ENCODE measurements around the gene KRTAP10-5.
"Not testable (repeated sequence)": the region's sequence is repeated elsewhere in the genome, so short reads cannot be mapped to it uniquely, and the experiment has no call there.

The KRTAP10-5 gene

DNA sequence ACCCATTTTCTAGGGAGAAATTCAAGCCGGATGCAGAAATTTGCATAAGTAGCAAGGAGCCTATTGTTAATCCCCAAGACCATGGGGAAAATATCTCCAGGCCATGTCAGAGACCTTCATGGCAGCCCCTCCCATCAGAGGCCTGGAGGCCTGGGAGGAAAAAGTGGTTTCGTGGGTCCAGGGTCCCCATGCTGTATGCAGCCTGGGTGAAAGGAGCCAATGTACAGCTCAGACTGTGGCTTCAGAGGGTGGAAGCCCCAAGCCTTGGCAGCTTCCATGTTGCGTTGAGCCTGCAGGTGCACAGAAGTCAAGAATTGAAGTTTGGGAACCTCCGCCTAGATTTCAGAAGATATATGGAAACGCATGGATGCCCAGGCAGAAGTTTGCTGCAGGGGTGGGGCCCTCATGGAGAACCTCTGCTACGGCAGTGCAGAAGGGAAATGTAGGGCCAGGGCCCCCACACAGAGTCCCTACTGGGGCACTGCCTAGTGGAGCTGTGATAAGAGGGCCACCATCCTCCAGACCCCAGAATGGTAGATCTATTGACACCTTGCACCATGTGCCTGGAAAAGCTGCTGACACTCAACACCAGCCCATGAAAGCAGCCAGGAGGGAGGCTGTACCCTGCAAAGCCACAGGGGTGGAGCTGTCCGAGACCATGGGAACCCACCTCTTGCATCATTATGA, 29.9 kb upstream of the KRTAP10-5 start:
- POLR2A ChIA-PET; H3K36me3 ChIP-seq (ENCODE audit: control insufficient read depth in 4 of 4, insufficient read depth in 4 of 4, low read length in 3 of 4); H3K27me3 ChIP-seq (replicated peaks in 2 of 5; ENCODE audit: control insufficient read depth in 4 of 5, insufficient read depth in 5 of 5, low read length in 4 of 5); DNase-seq; H3K27ac ChIP-seq (ENCODE audit: insufficient read depth in 1 of 2, low read depth in 1 of 2, low read length in 2 of 2, poor library complexity in 1 of 2, severe bottlenecking in 2 of 2); H3K4me3 ChIP-seq (ENCODE audit: control insufficient read depth in 1 of 7, extremely low read depth in 1 of 7, insufficient read depth in 4 of 7, low read depth in 2 of 7, low read length in 6 of 7); H3K4me1 ChIP-seq (ENCODE audit: control extremely low read depth in 1 of 4, control insufficient read depth in 4 of 4, insufficient read depth in 4 of 4, low read length in 3 of 4): not testable (repeated sequence)
- 100% methylated on average over 2 of the region's 7 CpGs for WGBS (ENCODE audit: insufficient coverage)
- peaks cover 0 to 24% (median 6%) of the 10 kb centered on the region in 5 experiments for H3K9me3 ChIP-seq (ENCODE audit: control extremely low read depth in 1 of 5, control insufficient read depth in 4 of 5, insufficient read depth in 2 of 5, low read depth in 1 of 5, low read length in 4 of 5)
- CTCF ChIA-PET, result interaction anchor here (0.6 kb wide), 1 partner anchor 1087 kb away, joined by 3 read pairs; no protein-coding TSS in a partner anchor

DNA sequence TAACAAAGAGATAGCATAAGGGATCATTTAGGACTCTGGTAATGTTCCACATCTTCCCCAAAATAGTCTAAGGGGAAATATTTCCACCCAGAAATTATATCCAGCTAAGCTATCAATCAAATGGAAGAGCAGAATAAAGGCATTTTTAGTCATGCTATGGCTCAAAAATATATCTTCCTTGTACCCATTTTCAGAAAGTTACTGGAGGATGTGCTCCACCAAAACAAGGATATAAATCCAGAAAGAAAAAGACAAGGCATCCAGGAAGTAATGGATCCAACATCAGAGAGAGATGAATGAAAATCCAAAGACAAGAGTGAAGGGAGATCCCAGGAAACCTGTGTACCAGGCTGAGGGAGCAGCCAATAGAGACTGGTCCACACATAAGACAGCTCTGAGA, 28.8 kb upstream of the KRTAP10-5 start:
- Histone ChIP-seq H3K27me3 (replicated peaks in 2 of 5; ENCODE audit: control insufficient read depth in 4 of 5, insufficient read depth in 5 of 5, low read length in 4 of 5) (peaks cover 0 to 6% (median 2%) of the 10 kb centered on the region in 5 experiments), H3K36me3 (ENCODE audit: control insufficient read depth in 4 of 4, insufficient read depth in 4 of 4, low read length in 3 of 4) (no peaks in the 10 kb centered on the region), H3K9me3 (ENCODE audit: control extremely low read depth in 1 of 5, control insufficient read depth in 4 of 5, insufficient read depth in 2 of 5, low read depth in 1 of 5, low read length in 4 of 5) (peaks cover 0 to 30% (median 10%) of the 10 kb centered on the region in 5 experiments), H3K27ac (ENCODE audit: insufficient read depth in 1 of 2, low read depth in 1 of 2, low read length in 2 of 2, poor library complexity in 1 of 2, severe bottlenecking in 2 of 2) (no peak overlapping the region), H3K4me1 (ENCODE audit: control extremely low read depth in 1 of 4, control insufficient read depth in 4 of 4, insufficient read depth in 4 of 4, low read length in 3 of 4) (no peaks in the 10 kb centered on the region), H3K4me3 (ENCODE audit: control insufficient read depth in 1 of 7, extremely low read depth in 1 of 7, insufficient read depth in 4 of 7, low read depth in 2 of 7, low read length in 6 of 7) (no peak overlapping the region)
- ChIA-PET POLR2A (no interaction called here), CTCF (no interaction called here)
- DNase-seq, result no peak

DNA sequence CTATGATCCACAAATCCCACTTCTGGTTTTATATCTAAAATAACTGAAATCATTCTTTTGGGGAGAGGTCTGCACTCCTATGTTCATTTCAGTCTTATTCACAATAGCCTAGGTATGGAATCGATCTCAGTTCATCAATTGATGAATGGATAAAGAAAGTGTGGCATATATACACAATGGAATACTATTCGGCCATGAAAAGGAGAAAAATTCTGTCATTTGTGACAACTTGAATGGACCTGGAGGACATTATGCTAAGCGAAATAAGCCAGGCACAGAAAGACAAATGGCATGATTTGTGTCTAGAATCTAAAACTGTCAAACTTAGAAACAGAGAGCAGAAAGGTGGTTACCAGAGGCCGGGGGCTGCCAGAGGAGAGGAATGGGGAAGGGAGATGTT, 26.1 kb upstream of the KRTAP10-5 start:
- Histone ChIP-seq H3K27me3 (replicated peaks in 2 of 5; ENCODE audit: control insufficient read depth in 4 of 5, insufficient read depth in 5 of 5, low read length in 4 of 5) (peaks cover 0 to 13% (median 5%) of the 10 kb centered on the region in 5 experiments), H3K4me3 (ENCODE audit: control insufficient read depth in 1 of 7, extremely low read depth in 1 of 7, insufficient read depth in 4 of 7, low read depth in 2 of 7, low read length in 6 of 7) (no peak overlapping the region), H3K9me3 (ENCODE audit: control extremely low read depth in 1 of 5, control insufficient read depth in 4 of 5, insufficient read depth in 2 of 5, low read depth in 1 of 5, low read length in 4 of 5) (peaks cover 0 to 31% (median 8%) of the 10 kb centered on the region in 5 experiments), H3K4me1 (ENCODE audit: control extremely low read depth in 1 of 4, control insufficient read depth in 4 of 4, insufficient read depth in 4 of 4, low read length in 3 of 4) (no peaks in the 10 kb centered on the region), H3K27ac (ENCODE audit: insufficient read depth in 1 of 2, low read depth in 1 of 2, low read length in 2 of 2, poor library complexity in 1 of 2, severe bottlenecking in 2 of 2) (no peak overlapping the region), H3K36me3 (ENCODE audit: control insufficient read depth in 4 of 4, insufficient read depth in 4 of 4, low read length in 3 of 4) (no peaks in the 10 kb centered on the region)
- WGBS (ENCODE audit: insufficient coverage), result 83% methylated on average over 2 of the region's 4 CpGs
- ChIA-PET CTCF (no interaction called here), POLR2A (no interaction called here)
- no peak for DNase-seq

DNA sequence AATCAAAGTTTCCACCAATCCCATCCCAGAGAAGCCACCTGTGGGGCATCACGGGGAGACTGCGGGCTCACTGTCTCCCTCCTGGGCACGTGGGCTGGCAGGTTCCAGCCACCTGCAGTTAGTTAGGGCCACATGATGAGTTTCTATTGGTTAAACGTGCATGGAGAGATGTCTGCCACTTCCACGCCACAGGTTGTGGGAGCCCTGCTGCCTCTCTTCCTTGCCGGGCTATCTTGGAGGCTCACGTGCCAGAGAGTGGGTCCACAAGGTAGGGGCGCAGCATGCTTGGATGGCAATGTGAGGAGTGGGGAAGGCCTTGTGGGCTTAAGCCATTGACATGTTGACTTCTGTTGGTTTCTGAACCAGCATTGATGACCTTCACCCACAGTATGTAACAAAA, 23.5 kb upstream of the KRTAP10-5 start:
- H3K27me3 ChIP-seq (replicated peaks in 2 of 5; ENCODE audit: control insufficient read depth in 4 of 5, insufficient read depth in 5 of 5, low read length in 4 of 5), result peaks cover 0 to 16% (median 5%) of the 10 kb centered on the region in 5 experiments
- no peak for DNase-seq
- no peak overlapping the region for H3K27ac ChIP-seq (ENCODE audit: insufficient read depth in 1 of 2, low read depth in 1 of 2, low read length in 2 of 2, poor library complexity in 1 of 2, severe bottlenecking in 2 of 2)
- no peaks in the 10 kb centered on the region for H3K36me3 ChIP-seq (ENCODE audit: control insufficient read depth in 4 of 4, insufficient read depth in 4 of 4, low read length in 3 of 4)
- no peaks in the 10 kb centered on the region for H3K4me1 ChIP-seq (ENCODE audit: control extremely low read depth in 1 of 4, control insufficient read depth in 4 of 4, insufficient read depth in 4 of 4, low read length in 3 of 4)
- H3K4me3 ChIP-seq (ENCODE audit: control insufficient read depth in 1 of 7, extremely low read depth in 1 of 7, insufficient read depth in 4 of 7, low read depth in 2 of 7, low read length in 6 of 7), result no peak overlapping the region
- H3K9me3 ChIP-seq (ENCODE audit: control extremely low read depth in 1 of 5, control insufficient read depth in 4 of 5, insufficient read depth in 2 of 5, low read depth in 1 of 5, low read length in 4 of 5), result peaks cover 0 to 15% (median 3%) of the 10 kb centered on the region in 5 experiments
- CTCF ChIA-PET, result no interaction called here
- POLR2A ChIA-PET, result no interaction called here
- 94% methylated on average over 5 of the region's 8 CpGs for WGBS (ENCODE audit: insufficient coverage)

DNA sequence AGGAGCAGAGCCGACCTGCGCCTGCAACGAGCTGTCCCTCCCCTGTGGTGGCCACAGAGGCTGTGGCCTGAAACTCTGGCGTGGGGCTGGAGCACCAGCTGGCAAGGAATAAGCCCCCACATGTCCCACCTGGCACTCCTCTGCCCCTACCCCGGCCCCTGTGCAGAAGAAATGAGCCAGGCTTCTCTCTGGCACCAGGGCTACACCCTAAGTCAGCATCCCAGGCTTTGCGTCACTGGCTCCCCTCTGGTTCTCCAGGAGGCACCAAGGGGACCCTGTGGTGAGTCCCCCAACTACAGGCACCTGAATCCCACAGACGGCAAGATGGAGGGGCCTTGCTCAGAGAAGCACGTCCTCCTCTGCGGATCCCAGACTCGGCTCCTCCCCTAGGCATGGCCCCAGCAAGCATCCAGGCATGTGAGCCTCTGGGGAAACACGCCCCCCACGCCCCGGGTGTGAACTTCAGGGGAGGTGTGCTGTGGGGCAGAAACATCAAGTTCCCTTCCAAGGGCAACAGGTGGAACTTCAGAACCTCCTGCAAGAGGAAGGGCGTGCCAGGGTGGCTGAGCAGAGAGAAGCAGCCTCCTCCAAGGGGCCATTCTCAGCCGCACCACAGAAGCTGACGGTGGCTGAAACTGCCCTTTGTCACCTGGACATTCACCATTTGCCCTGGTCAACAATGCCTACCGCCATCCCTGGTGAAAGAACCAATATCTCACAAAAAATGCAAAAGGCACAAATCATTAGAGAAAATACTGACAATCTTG, 22.9 kb upstream of the KRTAP10-5 start:
- H3K27ac ChIP-seq (ENCODE audit: insufficient read depth in 1 of 2, low read depth in 1 of 2, low read length in 2 of 2, poor library complexity in 1 of 2, severe bottlenecking in 2 of 2), result no peak overlapping the region
- H3K4me1 ChIP-seq (ENCODE audit: control extremely low read depth in 1 of 4, control insufficient read depth in 4 of 4, insufficient read depth in 4 of 4, low read length in 3 of 4), result no peaks in the 10 kb centered on the region
- H3K27me3 ChIP-seq (replicated peaks in 2 of 5; ENCODE audit: control insufficient read depth in 4 of 5, insufficient read depth in 5 of 5, low read length in 4 of 5), result peaks cover 0 to 16% (median 5%) of the 10 kb centered on the region in 5 experiments
- DNase-seq, result no peak
- H3K36me3 ChIP-seq (ENCODE audit: control insufficient read depth in 4 of 4, insufficient read depth in 4 of 4, low read length in 3 of 4), result no peaks in the 10 kb centered on the region
- ChIA-PET CTCF (no interaction called here), POLR2A (no interaction called here)
- WGBS (ENCODE audit: insufficient coverage), result 57% methylated on average over 14 of the region's 17 CpGs
- H3K9me3 ChIP-seq (ENCODE audit: control extremely low read depth in 1 of 5, control insufficient read depth in 4 of 5, insufficient read depth in 2 of 5, low read depth in 1 of 5, low read length in 4 of 5), result peaks cover 0 to 15% (median 3%) of the 10 kb centered on the region in 5 experiments
- H3K4me3 ChIP-seq (ENCODE audit: control insufficient read depth in 1 of 7, extremely low read depth in 1 of 7, insufficient read depth in 4 of 7, low read depth in 2 of 7, low read length in 6 of 7), result no peak overlapping the region

DNA sequence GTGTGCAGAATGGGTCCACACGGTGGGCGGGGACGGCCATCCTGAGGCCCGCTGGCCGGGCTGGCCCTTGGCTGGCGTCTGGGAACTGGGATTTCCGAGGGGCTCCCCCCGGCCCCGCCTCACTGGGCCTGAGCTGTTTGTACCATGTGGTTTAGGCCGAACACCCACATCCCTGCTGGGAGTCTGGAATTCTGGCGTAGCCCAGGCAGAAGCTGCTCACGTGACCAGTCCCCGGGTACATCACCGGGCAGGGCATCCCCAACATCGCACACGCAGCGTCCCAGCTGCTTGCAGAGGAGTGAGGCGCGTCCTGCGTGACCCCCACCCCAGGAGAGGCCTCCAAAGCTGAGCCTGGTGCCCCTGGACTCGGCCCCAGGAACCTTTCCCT, 22.1 kb upstream of the KRTAP10-5 start:
- Histone ChIP-seq H3K9me3 (ENCODE audit: control extremely low read depth in 1 of 5, control insufficient read depth in 4 of 5, insufficient read depth in 2 of 5, low read depth in 1 of 5, low read length in 4 of 5) (peaks cover 0 to 15% (median 3%) of the 10 kb centered on the region in 5 experiments), H3K36me3 (ENCODE audit: control insufficient read depth in 4 of 4, insufficient read depth in 4 of 4, low read length in 3 of 4) (no peaks in the 10 kb centered on the region), H3K4me3 (ENCODE audit: control insufficient read depth in 1 of 7, extremely low read depth in 1 of 7, insufficient read depth in 4 of 7, low read depth in 2 of 7, low read length in 6 of 7) (no peak overlapping the region), H3K4me1 (ENCODE audit: control extremely low read depth in 1 of 4, control insufficient read depth in 4 of 4, insufficient read depth in 4 of 4, low read length in 3 of 4) (no peaks in the 10 kb centered on the region), H3K27ac (ENCODE audit: insufficient read depth in 1 of 2, low read depth in 1 of 2, low read length in 2 of 2, poor library complexity in 1 of 2, severe bottlenecking in 2 of 2) (no peak overlapping the region), H3K27me3 (replicated peaks in 2 of 5; ENCODE audit: control insufficient read depth in 4 of 5, insufficient read depth in 5 of 5, low read length in 4 of 5) (peaks cover 0 to 19% (median 5%) of the 10 kb centered on the region in 5 experiments)
- 92% methylated on average over 20 of the region's 21 CpGs for WGBS (ENCODE audit: insufficient coverage)
- DNase-seq, result no peak
- ChIA-PET CTCF (no interaction called here), POLR2A (no interaction called here)

Data from common myeloid progenitor, CD34-positive (primary cell).